GM12878 (cell line): Measurements from ENCODE around the gene ATP10A.

Experiments used
- NR2C2 ChIP-seq: IDR thresholded peaks from 2 replicates; pipeline ENCODE4 v1.6.1; 2011; ENCODE audit warnings: borderline replicate concordance, low read depth; ENCODE audit not compliant: control insufficient read depth, insufficient read length
- POLR2AphosphoS5 ChIP-seq: IDR thresholded peaks from 2 replicates; pipeline ENCODE4 v1.6.1; 2011; ENCODE audit warnings: mild to moderate bottlenecking, low read length, inconsistent platforms
- SIN3A ChIP-seq: IDR thresholded peaks from 2 replicates; pipeline ENCODE4 v1.6.1; 2012; ENCODE audit warnings: low read depth, low read length, improper control_type of control experiment
- TAF1 ChIP-seq: IDR thresholded peaks from 2 replicates; pipeline ENCODE4 v1.6.1; 2011; ENCODE audit warnings: mild to moderate bottlenecking, low read depth, low read length, borderline replicate concordance
- TF ChIP-seq, protein P1 (sequence below): fragments of 450-650 bp; IDR thresholded peaks from 2 replicates; pipeline ENCODE4 v1.6.1; 2017; ENCODE audit warnings: mild to moderate bottlenecking, moderate library complexity
- TF ChIP-seq, protein P2 (sequence below), 3 experiments: IDR thresholded peaks in 2 of 3; conservative IDR thresholded peaks in 1 of 3; 2 replicates each; pipeline ENCODE4 v1.5.1; 2011; ENCODE audit warnings: low read depth in 3 of 3, low read length in 3 of 3, mild to moderate bottlenecking in 3 of 3, control low read depth in 2 of 3, moderate library complexity in 2 of 3, inconsistent platforms in 1 of 3, mixed read lengths in 1 of 3; ENCODE audit not compliant: control insufficient read depth in 2 of 3, insufficient read depth in 1 of 3; ENCODE audit errors: extremely low read depth in 1 of 3
- TF ChIP-seq, protein P3 (sequence below): fragments of 450-650 bp; IDR thresholded peaks from 2 replicates; pipeline ENCODE4 v1.6.1; 2018; ENCODE audit warnings: borderline replicate concordance, mild to moderate bottlenecking; ENCODE audit not compliant: partially characterized antibody

DNA sequence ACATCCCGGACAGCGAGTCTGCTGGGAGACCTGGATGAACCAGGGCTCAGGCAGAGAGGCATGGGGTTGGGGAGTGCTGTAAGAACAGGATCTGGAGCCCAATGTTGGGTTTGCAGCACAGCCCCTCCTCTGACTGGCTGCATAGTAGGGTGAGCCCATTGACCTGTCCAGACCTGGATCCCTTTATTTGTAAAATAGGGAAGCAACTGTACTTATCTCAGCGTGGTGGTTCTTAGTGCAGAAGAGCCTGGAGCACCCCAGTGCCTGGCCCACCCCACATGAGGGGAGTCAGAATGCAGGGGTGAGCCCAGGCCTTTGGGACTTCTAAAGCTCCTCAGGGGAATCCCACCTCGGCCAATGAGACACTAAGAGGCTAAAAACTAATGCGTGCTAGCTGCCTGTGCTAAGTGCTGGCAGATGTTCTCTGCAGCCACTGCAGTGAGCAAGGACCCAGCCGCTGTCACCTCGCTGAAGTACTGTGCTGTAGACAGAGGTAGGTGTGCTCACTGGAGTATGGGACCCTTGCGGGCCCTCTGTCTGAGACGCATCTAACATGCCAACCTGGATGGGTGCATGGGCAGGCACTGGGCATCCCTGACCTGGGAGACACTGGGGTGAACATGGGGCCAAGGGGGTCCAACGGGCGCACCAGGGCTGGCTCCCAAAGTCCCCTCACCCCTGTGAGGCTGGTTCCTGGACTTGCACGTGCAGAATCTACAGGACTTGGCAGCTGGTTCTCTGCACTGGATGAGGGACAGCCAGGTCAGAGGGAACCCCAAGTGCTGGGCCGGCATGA, 95.6 kb downstream of the ATP10A start:
- TF ChIP-seq, protein P1, sequence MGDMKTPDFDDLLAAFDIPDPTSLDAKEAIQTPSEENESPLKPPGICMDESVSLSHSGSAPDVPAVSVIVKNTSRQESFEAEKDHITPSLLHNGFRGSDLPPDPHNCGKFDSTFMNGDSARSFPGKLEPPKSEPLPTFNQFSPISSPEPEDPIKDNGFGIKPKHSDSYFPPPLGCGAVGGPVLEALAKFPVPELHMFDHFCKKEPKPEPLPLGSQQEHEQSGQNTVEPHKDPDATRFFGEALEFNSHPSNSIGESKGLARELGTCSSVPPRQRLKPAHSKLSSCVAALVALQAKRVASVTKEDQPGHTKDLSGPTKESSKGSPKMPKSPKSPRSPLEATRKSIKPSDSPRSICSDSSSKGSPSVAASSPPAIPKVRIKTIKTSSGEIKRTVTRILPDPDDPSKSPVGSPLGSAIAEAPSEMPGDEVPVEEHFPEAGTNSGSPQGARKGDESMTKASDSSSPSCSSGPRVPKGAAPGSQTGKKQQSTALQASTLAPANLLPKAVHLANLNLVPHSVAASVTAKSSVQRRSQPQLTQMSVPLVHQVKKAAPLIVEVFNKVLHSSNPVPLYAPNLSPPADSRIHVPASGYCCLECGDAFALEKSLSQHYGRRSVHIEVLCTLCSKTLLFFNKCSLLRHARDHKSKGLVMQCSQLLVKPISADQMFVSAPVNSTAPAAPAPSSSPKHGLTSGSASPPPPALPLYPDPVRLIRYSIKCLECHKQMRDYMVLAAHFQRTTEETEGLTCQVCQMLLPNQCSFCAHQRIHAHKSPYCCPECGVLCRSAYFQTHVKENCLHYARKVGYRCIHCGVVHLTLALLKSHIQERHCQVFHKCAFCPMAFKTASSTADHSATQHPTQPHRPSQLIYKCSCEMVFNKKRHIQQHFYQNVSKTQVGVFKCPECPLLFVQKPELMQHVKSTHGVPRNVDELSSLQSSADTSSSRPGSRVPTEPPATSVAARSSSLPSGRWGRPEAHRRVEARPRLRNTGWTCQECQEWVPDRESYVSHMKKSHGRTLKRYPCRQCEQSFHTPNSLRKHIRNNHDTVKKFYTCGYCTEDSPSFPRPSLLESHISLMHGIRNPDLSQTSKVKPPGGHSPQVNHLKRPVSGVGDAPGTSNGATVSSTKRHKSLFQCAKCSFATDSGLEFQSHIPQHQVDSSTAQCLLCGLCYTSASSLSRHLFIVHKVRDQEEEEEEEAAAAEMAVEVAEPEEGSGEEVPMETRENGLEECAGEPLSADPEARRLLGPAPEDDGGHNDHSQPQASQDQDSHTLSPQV: no peak
- TF ChIP-seq, protein P2, sequence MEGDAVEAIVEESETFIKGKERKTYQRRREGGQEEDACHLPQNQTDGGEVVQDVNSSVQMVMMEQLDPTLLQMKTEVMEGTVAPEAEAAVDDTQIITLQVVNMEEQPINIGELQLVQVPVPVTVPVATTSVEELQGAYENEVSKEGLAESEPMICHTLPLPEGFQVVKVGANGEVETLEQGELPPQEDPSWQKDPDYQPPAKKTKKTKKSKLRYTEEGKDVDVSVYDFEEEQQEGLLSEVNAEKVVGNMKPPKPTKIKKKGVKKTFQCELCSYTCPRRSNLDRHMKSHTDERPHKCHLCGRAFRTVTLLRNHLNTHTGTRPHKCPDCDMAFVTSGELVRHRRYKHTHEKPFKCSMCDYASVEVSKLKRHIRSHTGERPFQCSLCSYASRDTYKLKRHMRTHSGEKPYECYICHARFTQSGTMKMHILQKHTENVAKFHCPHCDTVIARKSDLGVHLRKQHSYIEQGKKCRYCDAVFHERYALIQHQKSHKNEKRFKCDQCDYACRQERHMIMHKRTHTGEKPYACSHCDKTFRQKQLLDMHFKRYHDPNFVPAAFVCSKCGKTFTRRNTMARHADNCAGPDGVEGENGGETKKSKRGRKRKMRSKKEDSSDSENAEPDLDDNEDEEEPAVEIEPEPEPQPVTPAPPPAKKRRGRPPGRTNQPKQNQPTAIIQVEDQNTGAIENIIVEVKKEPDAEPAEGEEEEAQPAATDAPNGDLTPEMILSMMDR (IDR thresholded peaks at IDR 0.05 in 2 of 3, conservative IDR thresholded peaks at IDR 0.05 in 1 of 3; ENCODE audit: control insufficient read depth in 2 of 3, extremely low read depth in 1 of 3, insufficient read depth in 1 of 3, low read depth in 3 of 3, low read length in 3 of 3): no peak
- TF ChIP-seq POLR2AphosphoS5: no peak
- no peak for TF ChIP-seq TAF1
- TF ChIP-seq NR2C2: no peak
- no peak for TF ChIP-seq SIN3A
- TF ChIP-seq, protein P3, sequence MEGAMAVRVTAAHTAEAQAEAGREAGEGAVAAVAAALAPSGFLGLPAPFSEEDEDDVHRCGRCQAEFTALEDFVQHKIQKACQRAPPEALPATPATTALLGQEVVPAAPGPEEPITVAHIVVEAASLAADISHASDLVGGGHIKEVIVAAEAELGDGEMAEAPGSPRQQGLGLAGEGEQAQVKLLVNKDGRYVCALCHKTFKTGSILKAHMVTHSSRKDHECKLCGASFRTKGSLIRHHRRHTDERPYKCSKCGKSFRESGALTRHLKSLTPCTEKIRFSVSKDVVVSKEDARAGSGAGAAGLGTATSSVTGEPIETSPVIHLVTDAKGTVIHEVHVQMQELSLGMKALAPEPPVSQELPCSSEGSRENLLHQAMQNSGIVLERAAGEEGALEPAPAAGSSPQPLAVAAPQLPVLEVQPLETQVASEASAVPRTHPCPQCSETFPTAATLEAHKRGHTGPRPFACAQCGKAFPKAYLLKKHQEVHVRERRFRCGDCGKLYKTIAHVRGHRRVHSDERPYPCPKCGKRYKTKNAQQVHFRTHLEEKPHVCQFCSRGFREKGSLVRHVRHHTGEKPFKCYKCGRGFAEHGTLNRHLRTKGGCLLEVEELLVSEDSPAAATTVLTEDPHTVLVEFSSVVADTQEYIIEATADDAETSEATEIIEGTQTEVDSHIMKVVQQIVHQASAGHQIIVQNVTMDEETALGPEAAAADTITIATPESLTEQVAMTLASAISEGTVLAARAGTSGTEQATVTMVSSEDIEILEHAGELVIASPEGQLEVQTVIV: no peak
